ENCODE measurements around the gene SCD5.

Gene SCD5

DNA sequence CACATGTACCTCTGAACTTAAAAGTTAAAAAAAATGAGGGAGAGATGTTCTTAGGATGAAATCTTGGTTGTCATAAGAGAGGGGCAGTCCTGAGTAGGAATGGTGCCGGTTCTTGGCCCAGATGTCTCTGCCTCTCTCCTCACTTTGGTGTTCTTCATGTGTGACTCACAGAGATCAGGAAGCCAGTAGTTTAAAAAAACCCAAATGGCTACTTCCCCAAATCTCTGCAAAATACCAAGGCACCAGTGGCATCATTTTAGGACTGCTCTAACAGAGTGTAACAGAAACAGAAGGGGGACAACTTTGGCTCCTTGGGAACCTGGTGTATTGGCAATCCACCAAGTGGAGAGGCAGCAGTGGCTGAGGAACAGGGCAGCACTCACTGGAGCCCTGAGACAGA lies 116.8 kb downstream of the SCD5 start:
- no peak for DNase-seq

- DNase-seq: no peak
Observed at GRCh38 chr4:82680834-82681233, 117.8 kb downstream of the SCD5 start.

DNA sequence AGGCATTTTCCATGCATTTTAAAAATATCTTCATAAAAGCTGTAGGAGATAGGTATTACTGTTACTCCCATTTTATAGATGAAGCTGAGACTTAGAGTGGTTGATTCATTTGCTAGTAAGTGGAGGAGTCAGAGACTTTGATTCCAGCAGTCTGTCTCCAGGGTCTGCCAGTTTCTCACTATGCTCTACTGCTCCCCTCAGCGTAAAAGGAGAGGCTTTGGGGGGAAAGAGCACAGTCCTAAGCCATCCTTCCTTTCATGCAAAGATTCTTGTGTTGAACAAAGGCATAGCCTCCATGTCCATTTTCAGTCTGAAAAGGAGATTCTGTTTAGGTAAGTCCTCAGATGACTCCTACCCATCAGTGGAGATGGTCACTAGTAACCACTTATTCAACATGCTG lies 119.1 kb downstream of the SCD5 start:
- no peak for DNase-seq

DNA sequence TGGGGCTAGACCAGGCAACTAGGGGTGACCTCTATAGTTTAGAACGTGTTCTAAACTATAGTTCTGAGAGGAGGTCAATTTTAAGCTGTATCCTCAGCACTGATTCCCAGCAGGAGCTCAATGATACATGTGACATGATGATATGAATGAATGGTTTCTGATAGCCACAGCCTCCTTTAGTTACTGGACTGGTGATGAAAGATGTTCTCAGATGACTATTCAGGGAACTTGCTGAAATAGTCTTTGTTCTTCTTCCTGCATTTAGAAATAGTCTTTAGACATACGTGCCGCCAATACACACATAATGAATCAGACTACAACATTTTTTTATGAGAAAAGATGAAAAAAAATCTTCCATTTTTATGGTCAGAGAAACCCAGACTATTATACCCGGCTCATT lies 120.5 kb downstream of the SCD5 start:
- no peak for DNase-seq

DNA sequence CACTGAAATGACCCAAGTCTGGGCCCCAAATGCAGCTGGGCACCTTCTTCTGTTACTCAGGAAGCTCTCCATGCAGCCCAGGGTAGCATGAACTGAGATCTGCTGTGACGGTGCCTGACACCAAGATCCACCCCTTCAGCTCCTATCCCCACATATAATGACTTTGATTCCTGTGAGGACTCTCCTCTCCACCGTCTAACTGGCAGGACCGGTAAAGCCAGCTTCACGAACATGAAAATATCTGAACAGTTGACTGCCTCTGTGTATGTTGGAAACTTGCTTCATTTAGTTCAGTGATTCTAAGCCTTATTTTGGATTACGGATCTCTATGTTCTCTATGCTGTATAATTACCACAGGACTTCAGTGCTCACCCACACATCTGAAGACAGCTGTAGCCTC lies 121.3 kb downstream of the SCD5 start:
- no peak for DNase-seq

DNA sequence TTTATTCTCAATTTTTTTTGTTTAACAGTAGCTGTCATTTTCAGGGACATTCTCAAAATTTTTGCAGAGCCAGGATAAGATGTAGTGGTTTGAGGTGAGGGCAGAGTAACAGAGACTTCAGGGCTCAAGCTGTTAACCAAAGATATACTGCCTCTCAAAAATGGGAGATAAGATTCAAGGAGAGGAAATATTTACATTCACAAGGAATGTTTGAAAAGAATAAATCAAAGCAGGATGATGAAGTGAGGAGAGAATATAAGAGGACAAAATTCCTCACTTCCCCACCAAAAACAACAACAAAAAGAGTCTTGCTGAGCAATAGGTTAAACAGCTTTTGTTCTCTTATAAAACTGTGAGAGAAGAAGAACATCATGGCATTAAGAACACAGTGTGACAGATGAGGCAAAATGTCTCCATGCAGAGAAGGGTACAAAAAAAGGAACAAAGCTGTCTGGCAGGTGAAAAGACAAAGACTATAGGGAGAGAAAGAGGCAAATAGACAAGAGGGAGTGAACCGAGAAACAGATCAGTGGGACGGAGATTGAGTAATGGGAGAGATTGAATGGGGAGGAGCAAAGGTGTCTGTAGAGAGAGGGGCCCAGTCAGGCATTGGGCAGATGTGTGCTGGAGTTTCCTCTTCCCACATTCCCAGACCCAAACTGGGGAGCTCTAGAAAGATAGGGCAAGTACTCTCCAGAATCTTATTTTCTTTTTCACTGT lies 130.7 kb downstream of the SCD5 start:
- DNase-seq: no peak

GRCh38 chr4:82666970-82667665 lies 131.5 kb downstream of the SCD5 start:
- no peak for DNase-seq

DNA sequence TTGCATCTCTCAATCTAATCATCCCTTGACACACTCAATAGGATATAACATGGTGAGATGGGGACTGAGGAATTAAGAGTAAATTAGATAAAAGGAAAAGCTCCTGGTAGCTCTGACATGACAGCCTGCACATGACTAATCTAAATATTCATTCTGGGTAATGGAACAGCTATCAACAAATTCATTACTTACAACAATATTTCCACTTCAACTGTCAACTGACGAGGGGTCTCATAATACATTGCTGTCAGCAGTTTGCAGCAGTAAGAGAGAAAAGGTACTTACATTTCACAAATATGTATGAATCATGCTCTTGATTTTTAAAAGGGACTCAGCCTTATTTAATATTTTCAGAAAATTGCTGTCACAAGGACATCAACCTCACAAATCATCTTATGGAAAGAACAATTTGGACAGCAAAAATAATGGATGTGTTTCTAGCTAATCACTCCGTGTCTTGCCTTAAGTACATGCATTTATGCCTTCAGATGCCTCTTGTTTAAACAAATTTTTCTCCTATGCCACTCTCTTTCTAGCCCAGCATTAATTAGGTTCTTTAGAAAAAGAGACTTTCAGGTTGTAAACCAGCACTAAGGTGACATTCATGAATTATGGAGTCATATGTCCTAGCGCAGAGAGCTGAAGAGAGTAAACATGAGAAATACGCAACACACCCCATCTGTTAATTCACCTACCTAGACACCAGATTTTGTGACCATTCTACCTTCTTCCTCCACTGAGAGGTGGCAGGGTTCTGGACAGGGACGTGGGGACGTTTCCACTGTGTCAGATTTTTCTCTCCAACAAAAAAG lies 137.2 kb downstream of the SCD5 start:
- peak in 1 of 2 experiments; percentile 32 for DNase-seq

GRCh38 chr4:82652062-82652461 lies 146.5 kb downstream of the SCD5 start:
- no peak for DNase-seq

DNA sequence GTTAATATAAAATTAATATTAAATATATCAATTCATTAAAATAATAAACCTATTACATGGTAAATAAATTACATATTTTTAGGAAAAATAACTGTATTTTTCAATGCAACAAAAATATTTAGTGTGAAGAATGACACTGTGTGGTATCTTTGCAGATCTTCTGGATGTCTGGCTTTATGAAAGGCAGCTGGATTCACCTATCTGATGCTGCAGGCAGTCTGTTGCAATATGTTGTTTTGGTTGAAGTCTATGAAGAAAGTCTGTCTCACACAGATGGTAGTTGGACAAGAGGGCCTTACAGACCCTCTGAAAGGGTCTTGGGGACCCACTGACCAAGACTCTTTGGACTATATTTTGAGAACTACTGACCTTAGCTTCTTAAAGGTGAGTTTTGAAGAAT lies 147.7 kb downstream of the SCD5 start:
- no peak for DNase-seq

DNA sequence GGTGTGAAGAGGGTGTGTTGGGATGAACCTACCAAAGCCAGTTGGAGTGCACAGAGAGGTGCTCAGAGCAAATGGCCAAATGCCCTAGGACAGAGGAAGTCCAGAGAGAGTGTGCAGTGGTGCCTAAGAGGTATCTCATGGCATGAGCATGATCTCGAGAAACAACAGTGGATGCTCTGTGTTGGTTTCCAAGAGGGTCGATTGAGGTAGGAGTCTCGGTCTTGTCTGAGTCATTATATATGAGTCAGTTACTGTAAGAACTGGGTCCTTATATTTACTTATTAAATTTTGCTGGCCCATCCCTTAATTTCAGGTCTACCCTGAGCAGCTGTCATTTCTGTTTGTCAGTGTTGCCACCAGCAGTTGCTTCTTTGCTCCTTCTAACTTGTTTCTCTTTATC lies 150.2 kb downstream of the SCD5 start:
- DNase-seq: no peak

- DNase-seq: no peak
Observed at GRCh38 chr4:82645936-82646565, 152.5 kb downstream of the SCD5 start.

DNA sequence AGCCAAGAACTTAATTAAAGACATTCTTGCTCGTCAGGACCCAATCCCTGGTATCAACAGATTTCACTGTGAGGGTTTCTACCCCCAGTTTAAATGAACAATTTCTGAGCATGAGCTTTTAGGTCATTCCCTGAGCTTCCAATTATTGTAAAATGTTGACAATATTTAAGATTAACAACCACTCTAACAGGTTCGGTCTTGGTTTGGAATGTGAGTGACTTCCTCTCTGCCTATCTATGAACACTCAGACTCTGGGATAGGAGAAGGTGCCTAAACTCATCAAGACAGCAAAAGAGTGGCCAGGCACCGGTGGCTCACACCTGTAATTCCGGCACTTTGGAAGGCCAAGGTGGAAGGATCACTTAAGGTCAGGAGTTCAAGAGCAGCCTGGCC lies 153.9 kb downstream of the SCD5 start:
- DNase-seq: no peak

GRCh38 chr4:82643994-82644733 lies 154.4 kb downstream of the SCD5 start:
- DNase-seq: no peak

- no peak for DNase-seq
Observed at GRCh38 chr4:82642331-82642730, 156.3 kb downstream of the SCD5 start.

GRCh38 chr4:82640540-82640939 lies 158.1 kb downstream of the SCD5 start:
- DNase-seq: no peak

DNA sequence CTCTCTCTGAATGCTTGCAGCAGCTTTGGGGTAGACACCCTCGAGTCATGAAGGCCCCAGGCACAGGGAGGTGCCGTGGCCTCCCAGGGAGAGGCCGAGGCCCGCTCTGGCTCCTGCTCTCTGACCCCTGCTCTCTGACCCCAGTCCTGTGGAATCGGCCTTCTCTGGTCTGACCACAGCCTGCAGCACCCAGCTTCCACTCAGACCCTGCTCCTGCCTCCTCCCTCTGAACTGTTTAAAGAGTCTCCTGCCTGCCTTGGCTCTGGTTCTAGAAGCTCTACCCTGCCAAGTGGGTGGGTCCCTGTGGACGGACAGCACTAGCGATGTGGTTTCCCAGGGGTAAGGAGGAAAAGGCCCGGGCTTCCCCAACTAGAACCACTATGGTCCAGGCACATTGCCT lies 158.6 kb downstream of the SCD5 start:
- no peak for DNase-seq

- no peak for DNase-seq
Observed at GRCh38 chr4:82638479-82638878, 160.1 kb downstream of the SCD5 start.

DNA sequence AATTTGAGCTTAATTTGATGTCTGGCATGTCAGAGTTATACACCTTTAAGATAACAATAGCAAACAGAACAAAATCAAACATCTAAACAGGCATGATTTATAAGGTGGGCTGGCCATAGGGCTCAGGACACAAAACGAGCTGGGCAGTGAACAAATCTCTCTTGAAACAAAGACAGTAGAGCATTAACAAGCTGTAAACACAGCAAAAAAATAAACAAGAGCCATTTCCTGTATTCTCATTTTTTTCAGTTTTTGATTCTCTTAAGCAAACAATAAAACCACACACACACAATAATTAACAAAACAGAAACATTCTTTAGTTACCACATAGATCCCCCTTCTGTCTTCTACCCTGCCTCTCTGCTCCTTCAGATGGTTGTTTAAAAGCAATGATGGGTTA lies 168.5 kb downstream of the SCD5 start:
- DNase-seq: peak in 1 of 2 experiments; percentile 5

DNA sequence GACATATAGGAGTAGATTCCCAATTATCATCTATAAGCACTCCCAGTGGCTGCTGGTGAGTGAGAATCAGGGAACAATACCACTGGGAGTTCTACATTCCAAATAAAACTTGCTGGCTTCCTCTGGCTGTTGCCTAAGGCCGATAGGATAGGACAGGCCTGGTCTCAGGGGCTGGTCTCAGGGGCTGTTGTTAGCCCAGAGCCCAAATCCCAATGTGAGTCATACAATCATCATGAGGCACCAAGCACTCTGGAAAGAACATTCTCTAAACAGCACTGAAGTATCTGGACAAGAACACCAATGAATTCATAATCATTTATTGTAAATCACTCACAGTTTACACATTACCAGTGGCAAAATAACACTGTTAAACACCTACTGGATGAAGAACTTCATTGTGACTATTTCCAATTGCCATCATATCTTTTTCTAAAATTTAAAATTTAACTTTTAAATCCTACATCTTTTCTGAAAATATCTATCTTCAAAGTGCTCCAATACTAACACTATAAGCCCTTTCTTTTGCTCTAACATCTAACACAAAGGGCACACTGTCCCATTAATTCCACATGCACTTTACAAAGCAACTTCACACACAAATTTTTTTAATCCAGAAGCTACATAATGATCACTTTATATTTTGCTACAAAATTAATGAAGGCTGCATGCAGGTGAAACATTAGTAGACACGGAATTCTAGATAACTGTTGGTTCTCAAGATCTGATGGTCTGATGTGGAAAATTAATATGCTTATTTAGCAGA lies 169.2 kb downstream of the SCD5 start:
- no peak for DNase-seq

- no peak for DNase-seq
Observed at GRCh38 chr4:82626251-82626868, 172.2 kb downstream of the SCD5 start.

All from NCI-H2081 (cell line).